ENCODE data around the gene DLX5. TPM values are rescaled to one million over a fixed set of nuclear protein-coding genes. Genes with fewer than 3 reads are reported as not detected.

The DLX5 gene
- total RNA-seq, 1 donor from 2014 or later = not detected

DNA sequence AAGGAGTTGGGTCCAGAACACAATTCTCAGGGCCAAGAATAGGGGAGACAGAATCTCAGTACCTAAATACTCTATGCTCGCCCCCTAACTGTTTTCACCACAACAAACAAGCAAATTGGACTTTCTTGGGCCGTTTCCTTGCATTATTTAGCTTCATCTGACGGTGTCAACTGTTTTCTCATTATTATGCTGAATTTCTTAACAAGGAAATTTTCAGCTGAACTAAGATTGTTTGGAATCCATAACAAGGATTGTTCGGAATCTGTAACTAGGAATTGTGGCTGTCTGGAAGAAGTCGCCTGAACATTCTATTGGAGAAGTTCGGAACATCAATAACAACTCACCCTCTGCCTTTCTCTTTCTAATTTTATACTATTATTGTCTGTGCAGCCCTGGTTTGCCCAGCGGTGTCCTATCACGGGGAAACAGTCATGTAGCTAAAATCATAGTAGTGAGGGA lies 34.7 kb downstream of the DLX5 start:
- no peak for DNase-seq

DNA sequence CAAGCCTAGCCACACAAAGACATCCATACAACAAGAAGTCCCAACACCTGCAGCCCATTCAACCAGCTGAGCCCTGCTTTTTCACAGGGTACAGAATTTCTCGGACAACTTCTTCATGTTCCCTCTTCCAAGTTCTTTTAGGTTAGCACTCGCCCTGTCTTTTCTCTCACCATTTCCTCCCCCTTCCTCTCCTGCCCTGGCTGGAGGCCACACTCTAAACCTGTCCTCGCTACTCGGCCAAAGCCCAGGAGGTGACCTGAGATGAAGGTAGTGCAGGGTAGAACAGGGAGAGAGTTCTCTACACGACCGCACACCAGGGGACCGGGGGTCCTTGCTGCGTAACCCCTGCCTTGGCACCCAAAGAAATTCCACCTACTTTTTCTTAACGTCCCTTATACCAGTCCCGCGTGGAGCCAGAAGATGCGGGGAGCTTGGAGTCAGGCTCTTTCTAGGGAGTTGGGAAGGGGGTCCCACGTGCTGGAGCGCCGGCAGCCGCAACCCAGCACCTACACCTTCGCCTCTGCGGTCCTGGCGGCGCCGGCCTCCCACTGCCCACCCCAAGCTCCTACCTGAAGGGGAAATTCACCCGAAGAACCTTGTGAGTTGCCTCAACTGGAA lies 35.3 kb downstream of the DLX5 start:
- DNase-seq = no peak

DNA sequence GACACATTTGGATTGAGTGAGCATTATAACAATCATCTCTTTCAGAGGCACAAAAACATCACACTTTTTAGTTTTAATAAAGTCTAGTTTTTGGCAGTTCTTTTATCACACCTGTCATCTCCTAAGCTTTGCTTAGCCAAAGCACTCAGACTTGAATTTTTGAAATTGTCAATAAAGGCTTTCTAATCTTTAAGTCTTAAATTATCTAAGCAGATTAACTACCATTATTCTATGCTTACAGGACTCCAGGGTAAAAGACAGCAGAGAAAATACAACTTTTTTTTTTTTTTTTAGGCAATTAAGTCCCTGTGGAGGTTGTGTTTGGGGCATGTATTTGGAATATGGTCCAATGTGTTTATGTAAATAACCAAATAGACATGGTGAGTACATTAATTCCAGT lies 36.9 kb downstream of the DLX5 start:
- no peak for DNase-seq

DNA sequence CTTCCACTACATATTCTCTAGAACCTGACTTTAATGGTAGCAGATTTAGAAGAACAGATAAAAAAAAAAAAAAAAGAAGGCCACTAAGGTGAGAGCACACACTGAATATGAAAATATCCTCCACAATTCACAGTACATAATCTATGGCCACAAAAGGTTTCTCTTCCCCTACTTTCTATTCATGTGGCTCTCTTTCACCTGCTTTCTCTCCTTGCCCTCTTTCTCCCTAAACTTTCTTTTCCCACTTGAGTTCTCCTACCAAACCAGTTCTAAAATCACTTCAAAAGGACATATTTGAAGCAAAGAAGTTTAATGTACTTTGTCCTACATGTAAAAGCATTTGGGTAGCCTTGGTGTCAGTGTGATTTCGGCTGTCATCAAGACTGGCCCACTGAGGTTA lies 37.7 kb downstream of the DLX5 start:
- DNase-seq = no peak

DNA sequence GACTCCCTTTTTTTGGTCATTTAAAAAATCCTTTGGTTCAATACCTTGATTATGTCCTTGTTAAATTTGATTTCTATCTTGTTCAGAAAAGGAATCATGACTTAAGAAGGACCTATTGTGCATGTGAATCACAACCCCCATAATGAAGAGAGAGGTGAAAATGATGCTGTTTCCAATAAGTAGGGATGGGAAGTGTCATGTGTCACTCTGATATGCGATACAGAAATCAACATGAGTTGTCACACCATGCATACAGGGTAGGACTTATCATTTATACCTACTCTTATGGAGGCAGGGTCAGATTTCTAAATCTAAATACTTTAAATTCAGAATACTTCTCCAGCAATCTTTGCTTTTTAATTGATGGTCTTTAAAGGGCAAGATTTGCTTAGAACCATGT lies 38.6 kb downstream of the DLX5 start:
- DNase-seq = no peak

DNA sequence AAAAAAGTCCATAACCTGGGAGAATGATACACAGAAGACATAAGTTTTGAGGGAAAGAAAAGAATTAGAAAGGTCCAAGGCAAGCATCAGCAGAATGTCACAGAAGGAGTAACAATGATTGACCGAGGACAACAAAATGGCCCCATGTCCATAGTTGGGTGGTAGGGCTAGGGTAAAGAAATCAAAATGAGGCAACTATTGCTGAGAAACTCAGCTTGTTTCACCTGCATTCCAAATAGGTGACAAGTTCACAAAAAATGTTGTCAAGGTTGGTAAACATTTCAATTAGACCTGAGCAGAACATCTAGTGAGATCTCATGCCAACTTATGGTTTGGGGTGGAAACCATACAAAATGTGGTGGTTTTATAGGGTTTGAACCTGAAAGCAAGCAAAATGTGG lies 42.0 kb downstream of the DLX5 start:
- no peak for DNase-seq

DNA sequence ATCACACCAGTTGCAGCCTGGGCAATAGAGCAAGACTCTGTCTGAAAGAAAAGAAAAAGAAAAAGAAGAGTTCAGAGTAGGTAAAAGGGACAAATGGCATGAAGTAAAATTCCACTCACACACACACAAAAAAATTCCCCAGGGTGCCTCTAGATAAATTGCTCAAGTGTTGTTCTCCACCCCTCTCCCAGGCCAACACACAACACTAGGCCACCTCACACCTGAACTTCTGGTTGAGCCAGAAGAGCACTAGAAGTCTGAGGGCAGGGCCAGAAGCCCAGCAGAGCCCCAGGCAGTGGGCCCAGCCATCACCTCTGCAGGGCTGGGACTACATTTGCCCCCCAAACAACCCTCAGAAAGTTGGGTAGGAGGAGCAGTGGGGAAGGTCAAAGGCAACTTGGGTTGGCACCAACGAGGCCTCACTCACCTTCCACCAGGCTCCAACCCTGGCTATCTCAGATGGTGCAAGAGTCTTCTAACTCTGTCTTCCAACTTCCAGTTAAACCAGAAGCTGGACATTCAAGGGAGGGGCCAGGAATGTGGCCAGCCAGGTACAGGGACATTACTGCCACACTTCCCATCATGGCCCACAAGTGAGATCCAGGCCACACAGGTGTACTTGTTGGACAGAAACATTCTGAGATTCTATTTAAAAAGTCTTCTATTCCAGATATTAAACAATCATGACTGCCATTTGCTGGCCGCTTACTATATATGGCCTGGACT lies 44.9 kb downstream of the DLX5 start:
- no peak for DNase-seq

DNA sequence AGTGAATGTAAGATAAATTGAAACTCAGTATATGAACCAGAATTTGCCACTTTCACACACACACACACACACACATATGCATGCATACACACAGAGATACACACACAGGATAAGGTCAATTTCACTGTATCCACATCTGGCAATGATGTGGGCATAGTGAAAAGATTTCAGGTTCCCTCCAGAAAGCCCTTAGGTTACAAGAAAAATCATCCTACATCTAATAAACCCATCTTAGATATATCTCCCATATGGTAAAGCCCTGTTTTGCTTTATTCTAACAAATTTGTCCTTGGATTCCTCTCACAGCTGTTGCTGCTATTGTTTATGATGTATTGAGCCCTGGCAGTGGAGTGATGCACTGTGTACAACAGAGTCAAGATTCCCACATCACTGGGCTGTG lies 47.2 kb downstream of the DLX5 start:
- DNase-seq = no peak

DNA sequence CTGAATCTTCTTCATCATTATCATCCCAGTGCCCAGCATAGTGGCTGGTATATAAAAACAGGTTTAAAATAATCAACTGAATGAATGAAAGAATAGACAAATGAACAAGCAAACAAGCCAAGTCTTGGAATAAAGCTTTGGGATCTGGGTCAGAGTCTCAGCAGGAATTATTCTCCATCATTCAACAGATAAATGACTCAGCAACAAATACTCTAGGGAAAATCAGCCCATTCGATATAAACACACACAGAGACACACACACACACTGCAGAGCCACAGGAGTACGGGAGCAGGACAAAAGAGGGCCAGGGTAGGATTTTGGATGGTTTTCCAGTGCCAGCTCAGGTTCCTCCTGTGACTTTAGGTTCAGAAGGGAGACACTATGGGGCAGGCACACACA lies 48.5 kb downstream of the DLX5 start:
- no peak for DNase-seq

DNA sequence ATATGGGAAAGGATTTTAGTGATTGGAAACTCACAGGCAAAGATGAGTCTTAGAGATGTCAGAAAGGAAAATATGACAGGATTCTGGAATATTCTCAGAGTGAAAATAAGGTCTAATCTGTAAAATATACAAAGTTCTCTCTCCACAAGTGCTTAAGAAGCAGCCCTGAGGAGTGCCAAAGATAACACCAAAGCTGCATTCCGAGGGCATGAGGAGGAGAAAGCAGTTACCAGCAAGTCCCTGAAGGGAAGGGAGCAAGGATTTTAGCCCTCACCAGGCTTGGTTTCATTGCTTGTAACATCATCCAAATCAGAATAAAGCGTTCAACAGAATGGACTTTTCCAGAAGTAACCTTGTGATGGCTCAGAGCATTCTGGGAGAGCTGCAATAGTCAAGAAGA lies 50.6 kb downstream of the DLX5 start:
- DNase-seq = no peak

DNA sequence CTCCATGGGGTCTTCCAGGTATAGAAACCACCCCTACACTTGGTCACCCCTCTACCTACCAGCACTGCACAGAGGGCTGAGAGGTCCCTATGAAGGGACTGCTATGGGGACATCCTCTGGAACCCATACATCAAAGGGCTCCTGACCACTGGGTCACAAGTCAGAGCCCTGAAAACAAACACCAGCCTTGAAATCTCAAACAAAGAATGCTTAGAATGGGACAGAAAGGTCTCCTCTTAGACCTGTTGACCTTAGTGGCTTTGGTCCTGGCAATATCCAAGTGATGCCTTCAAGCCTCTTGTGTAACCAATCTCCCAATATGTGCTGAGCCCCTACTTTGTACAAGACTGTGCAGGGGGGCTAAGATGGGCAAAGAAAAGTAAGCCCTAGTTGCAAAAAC lies 53.9 kb downstream of the DLX5 start:
- no peak for DNase-seq

Other genes starting within 250 kb of the DLX5 start
- gene DLX6, start 19.3 kb downstream of the DLX5 start, total RNA-seq = not detected in 2 replicates
- gene SDHAF3, start 92.9 kb upstream of the DLX5 start, total RNA-seq = 1.4 and 8.0 TPM in 2 replicates

All from dermis blood vessel endothelial cell (primary cell).